HEK293T (cell line): ENCODE measurements around the gene EVA1C.

ENCODE experiments used
- CTCF ChIA-PET: fragments of 350-600 bp; formaldehyde crosslinking; extraction: SDS; loops from one replicate; lab custom pipeline; 2021; ENCODE audit warnings: antibody characterized with exemption, inconsistent platforms; lab: Yijun Ruan, JAX
- POLR2A ChIA-PET: fragments of 350-600 bp; formaldehyde crosslinking; extraction: SDS; loops from one replicate; lab custom pipeline; 2020; ENCODE audit warnings: antibody characterized with exemption, inconsistent platforms; lab: Yijun Ruan, JAX
- DNase-seq: peaks from one replicate; pipeline ENCODE4 v3.0.0; 2012; ENCODE audit warnings: mixed read lengths; ENCODE audit errors: extremely low spot score
- ARNT ChIP-seq: fragments of 450-650 bp; IDR thresholded peaks from 2 replicates; pipeline ENCODE4 v1.6.1; 2017; ENCODE audit warnings: mild to moderate bottlenecking
- BHLHE40 ChIP-seq: fragments of 450-650 bp; IDR thresholded peaks from 2 replicates; pipeline ENCODE4 v1.6.1; 2016; ENCODE audit warnings: mild to moderate bottlenecking, moderate library complexity, borderline replicate concordance
- CTBP1 ChIP-seq: fragments of 450-650 bp; IDR thresholded peaks from 2 replicates; pipeline ENCODE4 v1.6.1; 2016; ENCODE audit warnings: borderline replicate concordance
- ELF4 ChIP-seq: fragments of 450-650 bp; IDR thresholded peaks from 2 replicates; pipeline ENCODE4 v1.6.1; 2017; ENCODE audit warnings: antibody characterized with exemption
- FOXA1 ChIP-seq: fragments of 450-650 bp; IDR thresholded peaks from 2 replicates; pipeline ENCODE4 v1.6.1; 2016; ENCODE audit warnings: mild to moderate bottlenecking
- FOXK2 ChIP-seq: fragments of 450-650 bp; IDR thresholded peaks from 2 replicates; pipeline ENCODE4 v1.6.1; 2016; ENCODE audit warnings: mild to moderate bottlenecking
- FOXM1 ChIP-seq: fragments of 450-650 bp; IDR thresholded peaks from 2 replicates; pipeline ENCODE4 v1.6.1; 2017; ENCODE audit warnings: mild to moderate bottlenecking, borderline replicate concordance
- HDGF ChIP-seq: fragments of 450-650 bp; IDR thresholded peaks from 2 replicates; pipeline ENCODE4 v1.6.1; 2017; ENCODE audit warnings: antibody characterized with exemption, borderline replicate concordance
- L3MBTL2 ChIP-seq: fragments of 450-650 bp; conservative IDR thresholded peaks from 2 replicates; pipeline ENCODE4 v1.6.1; 2016; ENCODE audit warnings: mild to moderate bottlenecking
- LEF1 ChIP-seq: fragments of 450-650 bp; IDR thresholded peaks from 2 replicates; pipeline ENCODE4 v1.6.1; 2017; ENCODE audit warnings: mild to moderate bottlenecking, borderline replicate concordance
- NFRKB ChIP-seq: fragments of 450-650 bp; IDR thresholded peaks from 2 replicates; pipeline ENCODE4 v1.6.1; 2016; ENCODE audit warnings: mild to moderate bottlenecking, moderate library complexity
- PKNOX1 ChIP-seq: fragments of 450-650 bp; IDR thresholded peaks from 2 replicates; pipeline ENCODE4 v1.6.1; 2016
- SP1 ChIP-seq: fragments of 450-650 bp; IDR thresholded peaks from 2 replicates; pipeline ENCODE4 v1.6.1; 2017
- SUZ12 ChIP-seq: fragments of 450-650 bp; IDR thresholded peaks from 2 replicates; pipeline ENCODE4 v1.6.1; 2016; ENCODE audit warnings: mild to moderate bottlenecking
- TARDBP ChIP-seq: fragments of 450-650 bp; IDR thresholded peaks from 2 replicates; pipeline ENCODE4 v1.6.1; 2016
- ZNF384 ChIP-seq: fragments of 450-650 bp; IDR thresholded peaks from 2 replicates; pipeline ENCODE4 v1.6.1; 2016

Gene EVA1C

GRCh38 chr21:32549440-32549839 lies 136.9 kb downstream of the EVA1C start:
- DNase-seq = no peak
- TF ChIP-seq SUZ12 (no peak), LEF1 (no peak), ZNF384 (no peak), L3MBTL2 (no peak), HDGF (no peak), TARDBP (no peak), FOXM1 (no peak), ELF4 (no peak), FOXK2 (no peak), ARNT (no peak), NFRKB (no peak), FOXA1 (no peak), BHLHE40 (no peak), CTBP1 (no peak), PKNOX1 (no peak), SP1 (no peak)
- ChIA-PET CTCF (no interaction called here), POLR2A (no interaction called here)

- no peak for TF ChIP-seq ARNT
- no peak for TF ChIP-seq LEF1
- TF ChIP-seq FOXA1 = no peak
- TF ChIP-seq SP1 = no peak
- no peak for TF ChIP-seq HDGF
- no peak for TF ChIP-seq PKNOX1
- TF ChIP-seq TARDBP = no peak
- no peak for TF ChIP-seq ZNF384
- no peak for TF ChIP-seq FOXK2
- TF ChIP-seq FOXM1 = no peak
- TF ChIP-seq L3MBTL2 = no peak
- no peak for TF ChIP-seq ELF4
- no peak for TF ChIP-seq BHLHE40
- TF ChIP-seq CTBP1 = no peak
- TF ChIP-seq SUZ12 = no peak
- no peak for TF ChIP-seq NFRKB
Measured at GRCh38 chr21:32549886-32550285, 137.4 kb downstream of the EVA1C start.

GRCh38 chr21:32554832-32555638 lies 142.5 kb downstream of the EVA1C start:
- ChIA-PET POLR2A (no interaction called here), CTCF (no interaction called here)
- DNase-seq = no peak
- TF ChIP-seq PKNOX1 (no peak), SP1 (no peak), CTBP1 (no peak), HDGF (no peak), TARDBP (no peak), SUZ12 (no peak), LEF1 (no peak), FOXA1 (no peak), NFRKB (no peak), FOXM1 (no peak), FOXK2 (no peak), ARNT (no peak), ELF4 (no peak), ZNF384 (no peak), L3MBTL2 (no peak)

More at GRCh38 chr21:32549886-32550285, 137.4 kb downstream of the EVA1C start:
- POLR2A ChIA-PET = no interaction called here
- CTCF ChIA-PET = no interaction called here
- DNase-seq = no peak

- ChIA-PET CTCF (no interaction called here), POLR2A (no interaction called here)
- no peak for TF ChIP-seq FOXK2
- TF ChIP-seq SUZ12 = no peak
- TF ChIP-seq FOXM1 = no peak
- TF ChIP-seq FOXA1 = no peak
- TF ChIP-seq TARDBP = no peak
- TF ChIP-seq NFRKB = no peak
- TF ChIP-seq ARNT = no peak
- TF ChIP-seq PKNOX1 = no peak
- no peak for TF ChIP-seq SP1
- TF ChIP-seq LEF1 = no peak
- no peak for TF ChIP-seq CTBP1
- no peak for TF ChIP-seq ZNF384
- TF ChIP-seq BHLHE40 = no peak
- TF ChIP-seq L3MBTL2 = no peak
- TF ChIP-seq ELF4 = no peak
- DNase-seq = no peak
Measured at GRCh38 chr21:32558106-32558505, 145.6 kb downstream of the EVA1C start.

- ChIA-PET CTCF (no interaction called here), POLR2A (no interaction called here)
- no peak for DNase-seq
- TF ChIP-seq FOXA1 (no peak), TARDBP (no peak), SP1 (no peak), ZNF384 (no peak), NFRKB (no peak), FOXM1 (no peak), L3MBTL2 (no peak), CTBP1 (no peak), BHLHE40 (no peak), ARNT (no peak), ELF4 (no peak), SUZ12 (no peak), PKNOX1 (no peak)
Measured at GRCh38 chr21:32559006-32559610, 146.6 kb downstream of the EVA1C start.
